Endothelial cell of umbilical vein (primary cell): ENCODE measurements around the gene ARID5A.

Experiments used
- CTCF ChIP-seq, 2 donors: IDR thresholded peaks; 1 replicate in 1 of 2; 2 replicates in 1 of 2; pipeline ENCODE4 v1.5.1; 2011; ENCODE audit warnings: low read length in 2 of 2, mild to moderate bottlenecking in 2 of 2, moderate library complexity in 2 of 2, control low read depth in 1 of 2, inconsistent platforms in 1 of 2, low read depth in 1 of 2; ENCODE audit not compliant: insufficient read depth in 1 of 2; ENCODE audit errors: extremely low read depth in 1 of 2
- EZH2 ChIP-seq: IDR thresholded peaks from 2 replicates; pipeline ENCODE4 v1.6.1; 2012; ENCODE audit warnings: borderline replicate concordance, low read depth, mild to moderate bottlenecking, moderate library complexity, low read length, inconsistent platforms; ENCODE audit not compliant: severe bottlenecking
- FOS ChIP-seq: IDR thresholded peaks from 2 replicates; pipeline ENCODE4 v1.6.1; 2011; ENCODE audit warnings: mild to moderate bottlenecking, low read length, moderate library complexity, borderline replicate concordance; ENCODE audit not compliant: insufficient read depth
- GATA2 ChIP-seq: IDR thresholded peaks from 2 replicates; pipeline ENCODE4 v1.7.0; 2011; ENCODE audit warnings: low read depth, mild to moderate bottlenecking, moderate library complexity, mixed read lengths, low read length; ENCODE audit not compliant: insufficient read length, insufficient read depth
- JUN ChIP-seq: IDR thresholded peaks from 2 replicates; pipeline ENCODE4 v1.6.1; 2011; ENCODE audit warnings: borderline replicate concordance, low read depth; ENCODE audit not compliant: insufficient read length, insufficient read depth
- MAX ChIP-seq: IDR thresholded peaks from 2 replicates; pipeline ENCODE4 v1.6.1; 2011; ENCODE audit not compliant: insufficient read depth, insufficient read length
- MYC ChIP-seq: IDR thresholded peaks from one replicate; pipeline ENCODE4 v1.6.1; 2011; ENCODE audit warnings: mild to moderate bottlenecking, low read depth, low read length
- POLR2A ChIP-seq: IDR thresholded peaks from 2 replicates; pipeline ENCODE4 v1.6.1; 2012; ENCODE audit warnings: low read depth, mild to moderate bottlenecking, control low read depth, low read length
- POLR2AphosphoS5 ChIP-seq: IDR thresholded peaks from 2 replicates; pipeline ENCODE4 v1.6.1; 2012; ENCODE audit warnings: low read depth, mild to moderate bottlenecking, control low read depth, low read length, moderate library complexity; ENCODE audit not compliant: insufficient read depth

DNA sequence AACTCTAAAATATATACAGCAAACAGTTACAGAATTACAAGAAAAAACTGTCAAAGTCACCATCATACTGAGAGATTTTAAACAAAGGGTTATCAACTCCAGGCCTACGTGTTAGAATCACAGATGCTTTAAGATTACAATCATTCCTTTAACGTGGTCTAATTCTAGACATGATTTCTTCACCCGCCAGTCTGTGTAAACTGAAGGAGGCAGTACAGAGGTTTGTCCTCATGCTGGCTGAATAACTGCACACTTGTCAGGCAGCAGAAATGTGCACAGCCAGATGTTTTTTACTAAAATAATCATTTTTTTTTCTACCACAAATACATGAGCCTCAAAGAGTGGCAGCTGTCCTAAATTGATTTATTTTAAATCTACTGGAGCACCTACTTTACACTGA lies 15.9 kb upstream of the ARID5A start:
- TF ChIP-seq MAX (no peak), CTCF (IDR thresholded peaks at IDR 0.05; ENCODE audit: extremely low read depth in 1 of 2, insufficient read depth in 1 of 2, low read depth in 1 of 2, low read length in 2 of 2) (no peak), POLR2A (no peak), JUN (no peak), EZH2 (no peak), POLR2AphosphoS5 (no peak), MYC (no peak), GATA2 (no peak), FOS (no peak)
